Islet of Langerhans (tissue), 1 donor: ENCODE measurements around the gene SLC43A1.

Experiments
- FAIRE-seq: peaks from one replicate; lab custom pipeline; 2011; peaks lifted over from hg19 to GRCh38; lab: Jason Lieb, UNC

SLC43A1 gene

DNA sequence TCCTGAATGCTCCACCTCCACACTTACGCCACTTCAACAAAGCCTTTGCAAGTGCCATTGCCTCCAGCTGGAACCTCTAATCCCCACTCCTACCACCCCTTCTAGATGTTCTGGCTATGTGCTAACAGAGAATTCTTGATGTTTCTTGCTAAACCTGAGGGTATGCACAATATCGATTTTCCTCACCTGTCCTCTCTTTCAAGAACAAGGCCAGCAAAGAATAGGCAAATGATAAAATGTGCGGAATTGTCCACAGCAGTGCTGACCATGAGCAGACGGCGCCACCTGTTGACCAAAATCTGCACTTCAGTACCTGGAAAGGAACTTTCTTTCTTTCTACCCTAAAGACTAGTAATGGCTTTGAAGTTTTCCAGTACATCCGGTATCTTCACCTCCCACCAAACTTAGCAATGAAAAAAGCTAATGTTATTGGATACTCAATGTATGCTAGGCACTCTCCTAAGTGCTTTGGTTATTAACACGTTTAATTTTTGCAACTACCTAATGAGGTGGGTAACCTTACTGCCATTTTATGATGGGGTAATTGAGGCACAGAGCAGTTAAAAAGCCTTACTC, 11.6 kb upstream of the SLC43A1 start:
- no peak for FAIRE-seq

DNA sequence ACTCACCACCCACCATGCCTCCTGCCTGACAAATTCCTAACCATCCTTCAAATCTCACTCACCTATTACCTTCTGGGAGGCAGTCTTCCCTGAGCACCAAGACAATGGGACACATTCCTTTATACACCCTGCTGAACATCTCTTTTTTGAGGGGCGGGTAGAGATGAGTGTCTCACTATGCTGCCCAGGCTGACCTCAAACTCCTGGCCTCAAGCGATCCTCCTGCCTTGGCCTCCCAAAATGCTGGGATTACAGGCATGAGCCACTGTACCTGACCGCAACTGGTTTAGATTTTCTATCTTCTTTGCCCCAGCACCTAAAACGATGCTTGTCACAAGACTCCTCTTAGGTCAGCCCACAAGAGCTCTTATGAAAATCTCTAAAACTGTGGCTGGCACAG, 7.9 kb upstream of the SLC43A1 start:
- FAIRE-seq = no peak

DNA sequence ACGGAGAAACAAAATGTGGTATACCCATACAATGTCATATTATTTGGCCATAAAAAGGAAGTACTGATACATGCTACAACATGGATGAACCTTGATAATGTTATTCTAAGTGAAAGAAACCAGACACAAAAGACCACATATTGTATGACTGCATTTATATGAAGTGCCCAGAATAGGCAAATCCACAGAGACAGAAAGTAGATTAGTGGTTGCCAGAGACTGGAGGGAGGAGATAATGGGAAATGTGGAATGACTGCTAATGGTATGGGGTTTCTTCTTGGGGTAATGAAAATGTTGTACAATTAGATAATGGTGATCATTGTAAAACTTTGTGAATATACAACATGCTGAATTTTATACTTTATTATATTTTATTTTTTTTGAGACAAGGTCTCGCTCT, 5.6 kb upstream of the SLC43A1 start:
- FAIRE-seq = no peak

DNA sequence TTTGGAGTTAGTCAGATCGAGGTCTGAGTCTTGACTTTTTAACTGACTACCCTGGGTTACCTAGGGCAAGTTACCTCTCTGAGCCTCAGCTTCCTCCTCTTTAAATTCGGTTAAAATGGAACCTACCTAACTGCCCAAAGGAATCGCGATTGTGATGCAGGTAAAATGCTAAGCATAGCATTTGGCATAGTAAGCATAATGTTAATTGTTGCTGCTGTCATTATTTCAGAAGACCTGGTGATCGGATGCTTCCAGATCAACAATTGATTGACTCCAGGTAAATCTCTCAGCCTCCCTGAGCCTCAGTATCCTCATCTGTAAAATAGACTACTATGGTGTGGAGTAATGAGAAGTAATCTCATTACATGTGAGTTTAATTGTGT, 550 bp upstream of the SLC43A1 start:
- no peak for FAIRE-seq

DNA sequence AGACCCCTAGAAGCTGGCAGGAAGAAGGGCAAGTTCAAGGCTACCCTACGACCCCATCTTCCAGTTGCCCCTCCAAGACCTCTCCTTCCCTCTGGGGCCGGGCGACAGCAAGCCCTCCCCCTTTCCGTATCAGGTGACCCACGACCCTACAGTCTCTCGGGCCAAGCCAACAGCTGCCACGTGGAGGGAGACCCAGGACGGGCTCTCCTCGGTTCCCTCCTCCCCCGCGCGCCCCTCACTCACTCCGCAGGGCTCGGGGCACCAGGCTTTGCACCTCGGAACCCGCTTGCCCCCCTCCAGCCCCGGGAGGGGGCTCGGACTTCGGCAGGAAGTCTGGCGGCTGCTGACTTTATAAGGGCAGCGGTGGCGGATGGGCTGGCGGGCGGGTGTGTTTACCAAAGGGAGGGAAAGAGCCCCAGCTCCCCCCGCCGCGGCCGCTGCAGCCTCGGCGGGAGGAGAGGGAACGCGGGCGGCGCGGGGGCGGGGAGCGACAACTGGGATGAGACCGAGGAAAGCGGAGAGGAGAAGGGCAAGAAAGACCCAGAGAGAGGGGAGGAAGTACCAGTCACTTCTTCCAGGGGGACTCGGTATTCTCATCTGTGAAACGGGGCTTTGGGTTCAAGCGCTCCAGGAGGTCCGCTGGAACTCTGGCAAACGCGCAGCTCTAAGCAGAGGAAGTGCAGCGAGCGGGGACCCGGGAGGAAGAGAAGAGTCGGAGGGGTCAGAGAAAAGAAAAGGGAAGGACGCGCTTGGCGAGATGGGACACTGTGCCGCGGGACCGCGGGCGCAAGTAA, 767 bp downstream of the SLC43A1 start:
- FAIRE-seq = no peak

DNA sequence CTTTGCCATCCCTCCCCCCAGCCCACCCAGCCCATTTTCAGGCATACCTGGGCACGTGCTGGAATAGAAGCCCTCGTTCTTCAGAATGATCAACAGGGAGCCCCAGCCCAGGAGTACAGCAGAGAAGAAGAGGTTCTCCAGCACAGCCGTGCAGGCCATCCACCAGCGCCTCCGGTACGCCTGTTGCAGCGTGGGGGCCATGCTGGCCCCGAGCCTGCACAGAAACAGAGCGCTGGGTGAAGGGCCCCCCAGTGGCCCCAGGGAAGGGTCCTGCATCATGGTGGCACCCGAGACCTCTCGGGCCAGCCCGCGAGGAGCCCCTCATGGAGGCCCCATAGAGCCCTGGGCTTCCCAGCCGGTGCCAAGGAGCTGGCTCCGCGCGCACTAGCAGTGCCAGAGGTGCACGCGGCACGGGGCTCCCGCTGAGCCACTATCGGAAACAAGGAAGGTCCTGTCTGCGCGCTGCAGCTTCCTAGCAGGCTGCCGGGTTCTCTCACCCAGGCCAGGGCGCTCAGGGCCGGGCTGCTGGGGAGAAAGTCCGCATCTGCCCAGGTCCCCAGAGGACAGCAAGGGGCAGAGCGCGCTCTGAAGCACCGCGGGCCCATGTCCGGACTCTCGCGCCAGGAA, 1.5 kb downstream of the SLC43A1 start:
- no peak for FAIRE-seq

DNA sequence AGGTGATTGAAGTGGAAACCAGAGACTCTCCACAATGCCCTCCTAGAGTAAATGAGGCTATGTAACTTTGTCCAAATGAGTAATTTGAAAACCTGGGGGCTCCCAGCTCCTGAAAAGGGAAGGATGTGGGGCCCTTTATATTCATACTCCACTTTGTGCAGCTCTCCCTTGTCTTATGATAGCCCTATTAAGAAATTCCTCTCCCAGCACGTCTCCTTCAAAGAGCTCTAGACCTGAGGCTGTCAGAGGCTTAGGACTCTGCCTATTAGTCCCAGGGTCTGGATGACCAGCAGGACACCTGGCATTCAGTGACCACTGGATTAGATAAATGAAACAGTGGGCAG, 2.1 kb downstream of the SLC43A1 start:
- FAIRE-seq = no peak

DNA sequence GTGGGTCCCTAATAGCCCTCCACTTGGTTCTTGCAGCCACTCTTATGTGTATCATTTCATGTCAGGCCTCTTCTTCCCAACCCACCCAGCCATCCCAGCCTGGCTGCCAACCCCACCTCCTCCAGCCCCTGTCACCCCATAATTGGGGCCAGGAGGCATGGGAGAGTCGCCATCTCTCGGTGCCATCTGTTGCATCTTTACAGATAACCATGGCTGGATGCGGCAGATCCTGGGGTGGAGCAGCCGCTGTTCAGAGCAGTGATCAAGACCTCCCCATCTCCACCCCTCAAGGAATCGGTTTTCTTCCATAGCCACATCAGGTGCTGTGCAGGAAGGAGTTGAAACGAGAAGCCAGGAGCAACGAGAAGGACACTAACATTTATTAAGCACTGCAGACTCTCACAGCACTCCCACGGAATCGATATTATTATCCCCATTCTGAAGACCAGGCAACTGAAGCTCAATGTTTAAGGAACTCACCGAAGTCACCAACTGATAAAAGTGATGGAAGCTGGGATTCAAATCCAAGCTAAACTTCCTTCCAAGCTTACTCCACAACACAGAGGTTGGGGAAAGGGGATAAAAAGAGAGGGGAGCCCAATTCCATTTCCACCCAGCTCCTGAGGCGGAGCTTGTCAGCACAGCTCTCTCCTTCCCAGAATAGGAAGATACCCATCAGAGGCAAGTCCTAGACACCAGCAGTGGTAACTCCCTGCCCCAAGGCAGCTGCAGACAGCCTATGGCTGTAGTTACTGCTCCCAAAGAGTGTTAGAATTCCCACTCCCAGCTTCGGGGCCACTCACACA, 2.7 kb downstream of the SLC43A1 start:
- FAIRE-seq = no peak

DNA sequence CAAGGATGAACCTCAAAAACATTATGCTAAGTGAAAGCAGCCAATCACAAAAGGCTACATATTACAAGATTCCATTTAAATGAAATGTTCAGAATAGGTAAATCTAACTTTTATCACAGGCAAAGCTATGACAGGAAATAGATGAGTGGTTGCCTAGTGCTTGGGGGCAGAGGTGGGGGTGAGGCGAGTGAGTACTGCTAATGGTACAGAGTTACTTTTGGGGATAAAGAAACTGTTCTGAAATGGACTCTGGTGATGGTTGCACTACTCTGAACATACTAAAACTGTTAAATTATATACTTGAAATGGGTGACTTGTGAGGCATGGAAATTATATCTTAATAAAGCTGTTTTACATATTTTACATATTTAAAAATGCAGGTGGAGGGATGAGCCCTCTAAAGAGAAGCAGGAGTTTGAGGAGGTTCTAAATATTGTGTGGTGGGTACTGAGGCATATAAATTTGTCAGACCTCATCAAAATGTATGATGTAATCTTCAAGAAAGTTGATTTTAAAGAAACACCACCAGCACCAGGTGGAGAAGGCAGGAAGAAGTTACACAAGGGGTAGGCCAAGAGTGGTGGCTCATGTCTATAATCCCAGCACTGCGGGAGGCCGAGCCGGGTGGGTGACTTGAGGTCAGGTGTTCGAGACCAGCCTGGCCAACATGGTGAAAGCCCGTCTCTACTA, 3.6 kb downstream of the SLC43A1 start:
- FAIRE-seq = no peak

DNA sequence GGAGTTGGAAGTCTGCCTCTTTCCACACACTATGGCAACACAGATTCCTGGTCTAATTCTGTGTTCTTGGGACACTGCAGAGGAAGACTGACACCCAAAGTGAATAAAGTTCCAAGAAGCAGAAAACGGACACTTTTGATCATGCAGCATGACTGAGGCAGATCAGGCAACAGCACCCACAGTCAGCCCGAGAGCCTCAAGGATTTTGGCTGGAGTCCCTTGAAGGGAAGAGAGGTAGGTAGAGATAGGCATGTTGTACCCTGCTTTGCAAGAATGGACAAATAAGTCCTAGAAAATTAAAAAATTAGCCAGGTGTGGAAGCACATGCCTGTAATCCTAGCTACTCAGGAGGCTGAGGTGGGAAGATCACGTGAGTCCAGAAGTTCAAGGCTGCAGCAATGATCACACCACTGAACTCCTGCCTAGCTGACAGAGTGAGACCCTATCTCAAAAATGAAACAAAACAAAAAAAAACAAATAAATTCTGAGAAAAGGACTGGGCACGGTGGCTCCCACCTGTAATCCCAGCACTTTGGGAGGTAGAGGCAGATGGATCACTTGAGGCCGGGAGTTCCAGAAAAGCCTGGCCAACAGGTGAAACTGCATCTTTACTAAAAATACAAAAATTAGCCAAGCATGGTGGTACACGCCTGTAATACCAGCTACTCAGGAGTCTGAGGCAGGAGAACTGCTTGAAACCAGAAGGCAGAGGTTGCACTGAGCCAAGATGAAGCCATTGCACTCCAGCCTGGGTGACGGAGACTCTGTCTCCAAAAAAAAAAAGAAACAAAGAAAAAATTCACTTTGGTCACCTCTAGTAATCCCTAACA, 6.9 kb downstream of the SLC43A1 start:
- FAIRE-seq = no peak

DNA sequence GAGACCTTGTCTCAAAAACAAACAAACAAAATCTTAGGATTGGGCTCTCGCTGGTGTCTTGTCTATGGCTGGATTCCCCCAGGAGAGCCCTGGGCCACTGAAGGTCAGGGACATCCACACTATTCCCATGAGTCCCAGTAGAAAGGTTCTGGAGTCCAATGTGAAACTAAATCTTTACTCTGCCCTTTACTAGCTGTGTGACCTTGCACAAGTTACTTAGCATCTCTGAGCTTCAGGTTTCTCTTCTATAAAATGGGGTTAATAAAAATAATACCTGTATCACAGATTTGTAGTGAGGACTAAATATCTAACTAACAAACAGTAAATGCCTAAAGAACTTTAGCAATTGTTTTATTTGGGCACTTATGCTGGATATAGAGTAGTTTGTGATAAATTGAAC, 9.0 kb downstream of the SLC43A1 start:
- FAIRE-seq = no peak

DNA sequence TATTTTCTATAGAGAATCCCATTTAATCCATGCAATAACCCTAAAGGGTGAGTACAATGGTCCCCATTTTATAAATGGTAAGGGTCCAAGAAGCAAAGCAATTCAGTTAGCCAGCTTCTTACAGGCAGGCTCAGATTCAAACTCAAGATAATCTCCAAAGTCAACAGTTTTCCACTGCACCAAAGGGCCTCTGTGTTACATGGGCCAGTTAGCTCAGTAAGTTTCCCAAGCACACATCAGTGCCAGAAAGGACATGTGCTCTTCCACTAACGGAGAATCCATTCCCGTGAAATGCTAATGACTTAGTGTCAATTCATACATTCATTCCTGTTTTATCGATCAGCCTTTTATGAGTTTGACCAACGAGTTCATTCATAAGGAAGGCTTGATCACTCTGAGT, 11.0 kb downstream of the SLC43A1 start:
- FAIRE-seq = no peak

DNA sequence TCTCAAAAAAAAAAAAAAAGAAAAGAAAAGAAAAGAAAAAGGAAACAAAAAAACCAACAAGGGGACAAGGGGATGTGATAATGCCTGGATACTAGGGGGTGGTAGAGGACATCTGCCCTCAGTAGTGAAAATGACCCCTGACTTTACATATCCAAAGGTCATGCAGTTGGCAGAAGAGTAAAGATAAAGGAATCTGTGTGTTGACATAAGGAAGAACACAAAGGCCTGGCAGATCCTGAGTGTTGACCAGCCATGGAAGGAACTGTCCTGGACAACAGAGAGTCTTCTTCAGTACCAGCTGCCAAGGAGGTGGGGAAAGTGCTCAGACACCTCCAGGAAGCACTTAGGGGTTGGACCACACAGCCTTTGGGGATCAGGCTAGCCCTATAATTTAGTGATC, 12.6 kb downstream of the SLC43A1 start:
- no peak for FAIRE-seq

DNA sequence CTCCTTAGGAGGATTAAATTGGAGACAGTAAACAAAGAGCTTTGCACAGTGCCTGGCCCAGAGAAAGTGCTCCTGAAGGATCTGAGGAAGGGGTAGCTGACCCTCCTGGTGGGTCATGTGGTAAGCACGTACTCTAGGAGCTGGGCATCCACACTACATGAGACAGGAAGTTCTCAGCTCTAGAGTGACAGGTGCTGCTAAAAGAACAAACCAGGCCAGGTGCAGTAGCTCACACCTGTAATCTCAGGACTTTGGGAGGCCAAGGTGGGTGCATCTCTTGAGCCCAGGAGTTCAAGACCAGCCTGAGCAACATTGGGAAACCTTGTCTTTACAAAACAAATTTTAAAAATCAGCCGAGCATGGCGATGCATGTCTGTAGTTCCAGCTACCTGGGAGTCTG, 13.1 kb downstream of the SLC43A1 start:
- FAIRE-seq = no peak

DNA sequence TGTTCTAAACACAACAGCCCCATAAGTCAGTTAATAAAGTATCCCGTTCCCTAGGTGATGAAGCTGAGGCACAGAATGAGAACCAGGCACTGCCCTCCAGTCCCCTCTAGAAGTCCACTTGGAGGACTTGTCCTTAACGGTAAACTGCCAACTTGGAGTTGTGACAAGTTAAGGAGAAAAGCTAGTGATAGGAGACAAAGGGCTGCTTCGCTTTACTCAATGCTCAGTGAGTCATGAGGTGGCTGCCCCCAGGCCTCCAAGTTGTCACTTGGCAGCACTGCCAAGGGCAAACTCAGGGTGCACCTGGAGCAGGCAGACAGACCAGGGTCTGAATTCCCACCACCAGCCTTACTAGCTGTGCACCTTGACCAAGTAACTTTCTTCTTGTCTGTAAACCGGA, 13.5 kb downstream of the SLC43A1 start:
- FAIRE-seq = no peak

DNA sequence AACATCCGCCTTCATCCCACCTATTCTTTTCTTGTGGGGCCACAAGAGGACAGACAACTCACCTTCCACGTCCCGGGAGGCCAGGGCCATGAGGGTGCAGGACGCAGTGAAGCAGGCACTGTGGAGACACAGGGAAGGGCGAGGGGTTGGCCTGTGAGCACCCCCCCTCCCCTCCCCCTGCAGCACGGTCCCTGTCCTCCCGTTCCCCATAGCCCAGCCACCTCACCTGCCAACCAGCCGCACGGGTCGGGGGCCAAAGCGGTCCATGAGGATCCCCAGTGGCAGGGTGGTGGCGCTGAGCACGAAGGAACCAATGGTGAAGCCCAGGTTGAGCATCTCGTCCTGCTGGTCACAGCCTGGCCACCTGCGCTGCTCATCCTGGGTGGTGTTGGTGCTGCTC, 14.6 kb downstream of the SLC43A1 start:
- FAIRE-seq = no peak

DNA sequence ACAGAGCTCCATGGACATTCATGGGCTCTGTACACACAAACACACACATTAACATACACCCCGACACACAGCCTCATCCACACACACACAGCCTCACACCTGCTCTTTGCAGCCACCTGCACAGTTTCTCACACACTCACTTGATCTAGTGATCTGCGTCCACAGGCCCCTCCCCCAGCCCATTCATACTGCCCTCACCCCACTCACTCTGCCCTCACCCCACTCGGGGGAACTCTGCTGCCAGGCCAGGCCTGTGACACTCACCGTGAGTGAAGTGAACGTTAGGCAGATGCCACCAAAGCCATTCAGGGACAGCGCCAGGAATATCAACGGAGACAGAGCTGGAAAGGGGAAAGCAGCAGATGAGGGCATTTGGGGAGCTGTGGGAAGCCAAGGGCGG, 15.0 kb downstream of the SLC43A1 start:
- no peak for FAIRE-seq

DNA sequence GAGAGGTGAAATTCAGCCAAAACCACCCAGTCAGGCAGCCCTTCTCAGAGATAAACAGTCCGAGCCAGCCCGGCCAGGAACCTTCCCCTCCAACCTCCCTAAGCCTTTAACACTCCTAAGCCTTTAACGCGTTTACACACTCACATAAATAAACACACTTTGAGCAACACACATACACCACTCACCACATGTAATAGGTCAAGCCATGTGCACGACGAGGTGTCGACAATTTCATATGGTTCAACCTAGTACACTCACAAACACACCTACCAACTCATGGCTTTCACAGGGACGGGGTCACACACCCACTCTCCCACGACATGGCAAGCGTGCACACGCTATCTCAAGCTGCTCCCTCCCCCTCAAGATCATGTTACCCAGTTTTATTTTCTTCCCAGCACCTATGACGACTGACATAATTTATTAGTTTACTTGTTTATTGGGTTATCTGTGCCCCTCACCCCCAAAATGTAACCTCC, 15.5 kb downstream of the SLC43A1 start:
- no peak for FAIRE-seq

DNA sequence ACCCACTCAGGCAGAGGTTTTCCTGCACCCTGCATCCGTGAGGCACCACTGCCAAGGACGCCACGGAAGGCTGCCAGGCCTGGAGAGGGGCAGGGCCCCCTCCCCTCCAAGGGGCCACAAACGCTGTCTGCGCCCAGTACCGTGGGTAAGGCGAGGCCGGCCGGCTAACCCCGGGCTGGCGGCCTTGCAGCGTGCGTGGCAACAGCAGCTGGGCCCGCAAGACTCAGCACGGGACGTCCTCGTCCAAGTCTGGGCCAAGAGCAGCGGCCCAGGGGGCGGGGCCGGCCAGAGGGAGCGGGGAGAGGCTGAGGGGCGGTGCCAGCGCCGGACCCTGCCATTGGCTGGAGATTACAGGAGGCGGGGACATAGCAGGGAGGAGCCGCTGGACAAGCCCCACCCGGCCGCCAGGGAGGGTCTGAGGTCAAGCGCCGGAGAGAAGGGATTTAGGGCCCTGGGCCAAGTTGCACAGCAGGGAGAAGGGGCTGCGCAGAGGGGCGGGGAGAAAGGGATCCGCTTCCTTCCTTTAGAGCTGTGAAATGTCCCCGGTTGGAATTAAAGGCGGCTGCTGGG, 16.0 kb downstream of the SLC43A1 start:
- no peak for FAIRE-seq

DNA sequence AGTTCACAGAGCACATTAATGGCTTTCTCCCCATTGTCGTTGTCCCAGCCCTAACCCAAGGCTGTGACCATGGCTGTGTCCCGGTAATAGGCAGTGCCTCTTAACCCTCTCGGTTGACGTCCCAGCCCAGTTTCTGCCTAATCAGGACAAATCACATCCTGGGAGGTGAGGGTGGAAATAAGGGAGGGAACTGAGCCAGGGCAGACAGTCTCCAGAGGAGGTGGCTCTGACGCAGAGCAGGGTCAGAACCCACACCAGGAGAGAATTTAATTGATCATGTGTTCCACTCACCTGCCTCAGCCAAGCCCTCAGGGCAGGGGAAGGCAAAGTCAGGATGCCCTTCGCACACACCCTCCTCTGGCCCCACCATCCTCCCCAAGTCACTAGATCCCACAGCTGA, 17.0 kb downstream of the SLC43A1 start:
- FAIRE-seq = no peak
